WTC11 (cell line): ENCODE measurements around the gene ATP6V0D1. TPM values are rescaled to one million over a fixed set of nuclear protein-coding genes. Genes with fewer than 3 reads are reported as not detected.

Experiments
- ATAC-seq: fragments of 200-7000 bp; cut with Tn5 transposase; 2 replicates; pipeline ENCODE4 v1.10.0; 2021; ENCODE audit warnings: mild to moderate bottlenecking, moderate library complexity
- CTCF ChIA-PET: fragments of 300-600 bp; sonication (Branson Sonifier 250); formaldehyde crosslinking; loops from one replicate; lab custom pipeline; 2021; ENCODE audit warnings: antibody characterized with exemption; lab: Charles Lee
- POLR2A ChIA-PET: fragments of 350-600 bp; sonication (Branson Sonifier 250); formaldehyde crosslinking; loops from one replicate; lab custom pipeline; 2021; ENCODE audit warnings: antibody characterized with exemption; lab: Charles Lee
- DNase-seq: peaks from one replicate; pipeline ENCODE4 v3.0.0; 2021; ENCODE audit warnings: low spot score
- H3K27ac Mint-ChIP-seq: 2 replicates; pipeline ENCODE4 v1.8.0; 2021; ENCODE audit warnings: mixed read lengths
- H3K27me3 Mint-ChIP-seq: 2 replicates; pipeline ENCODE4 v1.8.0; 2021; ENCODE audit warnings: low read depth, mild to moderate bottlenecking, moderate library complexity, mixed read lengths
- H3K36me3 Mint-ChIP-seq: 2 replicates; pipeline ENCODE4 v1.8.0; 2021; ENCODE audit warnings: mixed read lengths
- H3K4me1 Mint-ChIP-seq: 2 replicates; pipeline ENCODE4 v1.8.0; 2022; ENCODE audit warnings: mixed read lengths
- H3K4me3 Mint-ChIP-seq: 2 replicates; pipeline ENCODE4 v1.8.0; 2021; ENCODE audit warnings: mild to moderate bottlenecking, moderate library complexity, mixed read lengths
- H3K9me3 Mint-ChIP-seq: 2 replicates; pipeline ENCODE4 v1.8.0; 2021; ENCODE audit warnings: mixed read lengths
- ATF2 ChIP-seq: sonication (generic); formaldehyde crosslinking; IDR thresholded peaks from 2 replicates; pipeline ENCODE4 v1.8.1; 2022; ENCODE audit warnings: low read depth, missing genetic modification reagents, borderline replicate concordance
- E2F1 ChIP-seq: sonication (generic); formaldehyde crosslinking; IDR thresholded peaks from 2 replicates; pipeline ENCODE4 v1.8.0; 2022; ENCODE audit warnings: mild to moderate bottlenecking, missing genetic modification reagents
- FOXK1 ChIP-seq: sonication (generic); formaldehyde crosslinking; IDR thresholded peaks from 2 replicates; pipeline ENCODE4 v1.8.0; 2022; ENCODE audit warnings: mild to moderate bottlenecking, moderate library complexity, missing genetic modification reagents
- GABPB1 ChIP-seq: sonication (generic); formaldehyde crosslinking; IDR thresholded peaks from 2 replicates; pipeline ENCODE4 v1.8.1; 2023; ENCODE audit warnings: mild to moderate bottlenecking, missing genetic modification reagents
- GRHL2 ChIP-seq: fragments of 250-450 bp; sonication (Bioruptor Pico); IDR thresholded peaks from 2 replicates; pipeline ENCODE4 v1.8.0; 2022; ENCODE audit warnings: mild to moderate bottlenecking, moderate library complexity; ENCODE audit not compliant: insufficient replicate concordance, severe bottlenecking
- MXD4 ChIP-seq: fragments of 250-450 bp; sonication (Bioruptor Pico); IDR thresholded peaks from 2 replicates; pipeline ENCODE4 v1.8.0; 2021; ENCODE audit warnings: mild to moderate bottlenecking, moderate library complexity, borderline replicate concordance
- MYBL2 ChIP-seq: sonication (generic); formaldehyde crosslinking; IDR thresholded peaks from 2 replicates; pipeline ENCODE4 v1.8.1; 2023; ENCODE audit warnings: mild to moderate bottlenecking, moderate library complexity, missing genetic modification reagents
- NFATC4 ChIP-seq: fragments of 250-450 bp; sonication (Bioruptor Pico); IDR thresholded peaks from 2 replicates; pipeline ENCODE4 v1.9.0; 2021; ENCODE audit warnings: mild to moderate bottlenecking
- NFE2L1 ChIP-seq: sonication (generic); formaldehyde crosslinking; IDR thresholded peaks from 2 replicates; pipeline ENCODE4 v1.8.1; 2023; ENCODE audit warnings: missing genetic modification reagents
- NR1H2 ChIP-seq: sonication (generic); formaldehyde crosslinking; IDR thresholded peaks from 2 replicates; pipeline ENCODE4 v1.9.0; 2021; ENCODE audit warnings: mild to moderate bottlenecking, moderate library complexity, missing genetic modification reagents
- SMAD4 ChIP-seq: sonication (generic); formaldehyde crosslinking; IDR thresholded peaks from 2 replicates; pipeline ENCODE4 v1.8.0; 2022; ENCODE audit warnings: mild to moderate bottlenecking, missing genetic modification reagents
- SOX15 ChIP-seq: fragments of 250-450 bp; sonication (Bioruptor Pico); IDR thresholded peaks from 2 replicates; pipeline ENCODE4 v1.9.0; 2021; ENCODE audit warnings: mild to moderate bottlenecking
- TEAD1 ChIP-seq: sonication (generic); formaldehyde crosslinking; IDR thresholded peaks from 2 replicates; pipeline ENCODE4 v1.8.0; 2022; ENCODE audit warnings: mild to moderate bottlenecking, missing genetic modification reagents
- ZNF317 ChIP-seq: sonication (generic); formaldehyde crosslinking; IDR thresholded peaks from 2 replicates; pipeline ENCODE4 v1.8.1; 2023; ENCODE audit warnings: low read depth, mild to moderate bottlenecking, moderate library complexity, missing genetic modification reagents, borderline replicate concordance
- ZNF396 ChIP-seq: fragments of 250-450 bp; sonication (Bioruptor Pico); IDR thresholded peaks from 2 replicates; pipeline ENCODE4 v1.8.0; 2021; ENCODE audit warnings: mild to moderate bottlenecking, moderate library complexity, borderline replicate concordance
- total RNA-seq: library from RNA; stranded (reverse); gene quantifications from 3 replicates; pipeline ENCODE4 v1.2.3, GENCODE V29; 2021
- TF ChIP-seq, protein P1 (sequence below): sonication (generic); formaldehyde crosslinking; IDR thresholded peaks from 2 replicates; pipeline ENCODE4 v1.8.0; 2023; ENCODE audit warnings: missing genetic modification reagents
- TF ChIP-seq, protein P2 (sequence below): sonication (generic); formaldehyde crosslinking; IDR thresholded peaks from 2 replicates; pipeline ENCODE4 v1.8.1; 2022; ENCODE audit warnings: low read depth, mild to moderate bottlenecking, moderate library complexity, missing genetic modification reagents, borderline replicate concordance
- TF ChIP-seq, protein P3 (sequence below): fragments of 250-450 bp; sonication (Bioruptor Pico); conservative IDR thresholded peaks from 2 replicates; pipeline ENCODE4 v1.9.0; 2021; ENCODE audit warnings: mild to moderate bottlenecking
- TF ChIP-seq, protein P4 (sequence below): sonication (generic); formaldehyde crosslinking; IDR thresholded peaks from 2 replicates; pipeline ENCODE4 v1.8.0; 2022; ENCODE audit warnings: mild to moderate bottlenecking, missing genetic modification reagents

ATP6V0D1 gene
- total RNA-seq, 1 experiment from 2014 or later = 44.1 TPM

GRCh38 chr16:67445913-67446907 lies 34.7 kb downstream of the ATP6V0D1 start:
- ChIA-PET POLR2A (interaction anchor here (1.4 kb wide), 1 partner anchor 16 kb away, joined by 3 read pairs; the partner anchor contains the start of gene HSD11B2), CTCF (interaction anchor here (0.6 to 12.8 kb wide), 21 partner anchors 10 to 370 kb away, joined by 3 to 234 read pairs (median 4); partner anchors contain the start of genes ATP6V0D1, HSD11B2, KCTD19 and LRRC36)
- H3K36me3 Mint-ChIP-seq = 0 out of 2 replicates have a peak, but pooled peaks cover 3% of the 10 kb centered on the region
- no peak overlapping the region for H3K27ac Mint-ChIP-seq
- ATAC-seq (no peak), DNase-seq (no peak)
- TF ChIP-seq, protein P1, sequence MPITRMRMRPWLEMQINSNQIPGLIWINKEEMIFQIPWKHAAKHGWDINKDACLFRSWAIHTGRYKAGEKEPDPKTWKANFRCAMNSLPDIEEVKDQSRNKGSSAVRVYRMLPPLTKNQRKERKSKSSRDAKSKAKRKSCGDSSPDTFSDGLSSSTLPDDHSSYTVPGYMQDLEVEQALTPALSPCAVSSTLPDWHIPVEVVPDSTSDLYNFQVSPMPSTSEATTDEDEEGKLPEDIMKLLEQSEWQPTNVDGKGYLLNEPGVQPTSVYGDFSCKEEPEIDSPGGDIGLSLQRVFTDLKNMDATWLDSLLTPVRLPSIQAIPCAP (CRISPR knock-in tag) = no peak
- TF ChIP-seq ZNF396 (CRISPR knock-in tag) (no peak), FOXK1 (CRISPR knock-in tag) (no peak), GABPB1 (no peak; the same call in 1 of the 2 replicates), TEAD1 (CRISPR knock-in tag) (no peak), ZNF317 (CRISPR knock-in tag) (no peak), NFATC4 (CRISPR knock-in tag) (no peak), GRHL2 (CRISPR knock-in tag) (no peak)
- TF ChIP-seq, protein P2, sequence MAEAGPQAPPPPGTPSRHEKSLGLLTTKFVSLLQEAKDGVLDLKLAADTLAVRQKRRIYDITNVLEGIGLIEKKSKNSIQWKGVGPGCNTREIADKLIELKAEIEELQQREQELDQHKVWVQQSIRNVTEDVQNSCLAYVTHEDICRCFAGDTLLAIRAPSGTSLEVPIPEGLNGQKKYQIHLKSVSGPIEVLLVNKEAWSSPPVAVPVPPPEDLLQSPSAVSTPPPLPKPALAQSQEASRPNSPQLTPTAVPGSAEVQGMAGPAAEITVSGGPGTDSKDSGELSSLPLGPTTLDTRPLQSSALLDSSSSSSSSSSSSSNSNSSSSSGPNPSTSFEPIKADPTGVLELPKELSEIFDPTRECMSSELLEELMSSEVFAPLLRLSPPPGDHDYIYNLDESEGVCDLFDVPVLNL (CRISPR knock-in tag) = no peak
- TF ChIP-seq, protein P3, sequence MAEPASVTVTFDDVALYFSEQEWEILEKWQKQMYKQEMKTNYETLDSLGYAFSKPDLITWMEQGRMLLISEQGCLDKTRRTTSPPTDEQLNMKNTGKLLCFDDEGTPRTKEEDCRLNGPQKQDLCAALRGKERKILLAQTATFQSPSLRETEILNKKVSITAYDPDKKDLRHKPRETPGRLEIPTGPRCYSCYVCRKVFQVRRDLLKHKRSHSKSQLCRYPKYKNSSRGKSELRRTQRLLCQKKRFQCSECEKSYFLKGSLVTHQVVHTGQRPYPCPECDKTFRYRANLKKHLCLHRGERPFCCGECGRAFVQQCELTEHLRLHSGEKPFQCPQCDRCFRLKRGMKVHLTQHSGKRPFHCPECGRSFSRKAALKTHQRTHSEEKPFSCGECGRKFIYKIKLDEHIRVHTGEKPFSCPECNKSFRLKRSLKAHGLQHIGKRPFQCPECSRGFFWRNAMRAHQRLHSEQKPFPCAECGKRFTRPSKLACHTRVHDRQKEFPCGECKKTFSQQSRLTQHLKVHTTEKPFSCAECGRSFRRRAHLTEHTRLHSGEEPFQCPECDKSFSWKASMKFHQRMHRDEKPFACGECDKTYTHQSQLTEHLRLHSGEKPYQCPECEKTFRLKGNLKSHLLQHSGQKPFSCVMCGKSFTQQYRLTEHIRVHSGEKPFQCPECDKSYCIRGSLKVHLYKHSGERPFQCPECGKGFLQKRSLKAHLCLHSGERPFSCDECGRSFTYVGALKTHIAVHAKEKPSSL (CRISPR knock-in tag) = no peak
- no peaks in the 10 kb centered on the region; the same call in 1 of the 2 replicates for H3K27me3 Mint-ChIP-seq
- no peak overlapping the region for H3K4me3 Mint-ChIP-seq
- peaks cover 6% of the 10 kb centered on the region for H3K4me1 Mint-ChIP-seq
- no peaks in the 10 kb centered on the region for H3K9me3 Mint-ChIP-seq

- H3K36me3 Mint-ChIP-seq = 0 out of 2 replicates have a peak, but pooled peaks cover 3% of the 10 kb centered on the region
- no peak for DNase-seq
- ChIA-PET POLR2A (interaction anchor here (1.4 kb wide), 1 partner anchor 15 kb away, joined by 3 read pairs; the partner anchor contains the start of gene HSD11B2), CTCF (interaction anchor here (0.6 to 12.8 kb wide), 21 partner anchors 10 to 371 kb away, joined by 3 to 234 read pairs (median 4); partner anchors contain the start of genes ATP6V0D1, HSD11B2, KCTD19 and LRRC36)
- no peaks in the 10 kb centered on the region for H3K9me3 Mint-ChIP-seq
- no peaks in the 10 kb centered on the region for H3K27me3 Mint-ChIP-seq
- H3K4me1 Mint-ChIP-seq = peaks cover 6% of the 10 kb centered on the region
- ATAC-seq = peak; percentile 22
- no peak overlapping the region for H3K27ac Mint-ChIP-seq
- H3K4me3 Mint-ChIP-seq = no peak overlapping the region
- TF ChIP-seq MXD4 (CRISPR knock-in tag) (no peak), FOXK1 (CRISPR knock-in tag) (no peak), E2F1 (CRISPR knock-in tag) (no peak), SMAD4 (CRISPR knock-in tag) (no peak), NFE2L1 (no peak), SOX15 (CRISPR knock-in tag) (no peak), NR1H2 (no peak), MYBL2 (CRISPR knock-in tag) (no peak), ATF2 (CRISPR knock-in tag) (no peak)
- TF ChIP-seq, protein P4, sequence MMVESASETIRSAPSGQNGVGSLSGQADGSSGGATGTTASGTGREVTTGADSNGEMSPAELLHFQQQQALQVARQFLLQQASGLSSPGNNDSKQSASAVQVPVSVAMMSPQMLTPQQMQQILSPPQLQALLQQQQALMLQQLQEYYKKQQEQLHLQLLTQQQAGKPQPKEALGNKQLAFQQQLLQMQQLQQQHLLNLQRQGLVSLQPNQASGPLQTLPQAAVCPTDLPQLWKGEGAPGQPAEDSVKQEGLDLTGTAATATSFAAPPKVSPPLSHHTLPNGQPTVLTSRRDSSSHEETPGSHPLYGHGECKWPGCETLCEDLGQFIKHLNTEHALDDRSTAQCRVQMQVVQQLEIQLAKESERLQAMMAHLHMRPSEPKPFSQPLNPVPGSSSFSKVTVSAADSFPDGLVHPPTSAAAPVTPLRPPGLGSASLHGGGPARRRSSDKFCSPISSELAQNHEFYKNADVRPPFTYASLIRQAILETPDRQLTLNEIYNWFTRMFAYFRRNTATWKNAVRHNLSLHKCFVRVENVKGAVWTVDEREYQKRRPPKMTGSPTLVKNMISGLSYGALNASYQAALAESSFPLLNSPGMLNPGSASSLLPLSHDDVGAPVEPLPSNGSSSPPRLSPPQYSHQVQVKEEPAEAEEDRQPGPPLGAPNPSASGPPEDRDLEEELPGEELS (CRISPR knock-in tag) = no peak
Observed at GRCh38 chr16:67445441-67445912, 35.5 kb downstream of the ATP6V0D1 start.
